Measurements from ENCODE around the gene ZBTB16. TPM values are rescaled to one million over a fixed set of nuclear protein-coding genes. Genes with fewer than 3 reads are reported as not detected.

Gene ZBTB16
- polyA plus RNA-seq, 1 donor (not counting 4 experiments of a cell fraction or from before 2014, with no cell fraction given) = 0.18 TPM

DNA sequence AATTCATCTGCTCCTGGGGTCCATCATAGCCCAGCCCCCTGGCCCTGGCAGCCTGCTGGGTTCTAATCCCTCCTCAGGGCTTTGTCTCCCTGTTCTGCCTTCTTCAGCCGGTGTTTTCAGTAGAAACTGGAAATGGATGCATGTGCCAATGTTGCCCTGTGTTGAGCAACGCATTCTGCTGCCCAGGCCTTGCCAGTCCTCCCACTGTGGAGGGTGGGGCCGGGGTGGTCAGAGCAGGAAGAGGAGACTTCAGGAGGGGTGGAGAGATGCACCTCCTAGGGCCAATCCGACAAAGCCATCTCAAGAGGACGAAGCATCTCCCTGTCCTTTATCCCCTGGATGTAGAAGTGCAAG lies 27.6 kb upstream of the ZBTB16 start:
- no peak overlapping the region for H3K27ac ChIP-seq (ENCODE audit: control insufficient read depth, insufficient read depth, low read length)
- H3K9me1 ChIP-seq (ENCODE audit: control insufficient read depth, extremely low read depth, insufficient read depth, low read length) = no peaks in the 10 kb centered on the region
- H3K9ac ChIP-seq (ENCODE audit: control insufficient read depth, extremely low read depth, insufficient read depth, low read length) = no peak overlapping the region
- dilution Hi-C loops (cut with MboI; ENCODE audit: extremely low pct_ligation_motif_present, low sequenced_read_pairs) = loop anchor here (25.0 kb wide), 1 partner anchor 230 kb away; no protein-coding TSS in a partner anchor
- no peak for TF ChIP-seq EZH2 (IDR thresholded peaks at IDR 0.05; ENCODE audit: low read length)
- TF ChIP-seq, protein P1, sequence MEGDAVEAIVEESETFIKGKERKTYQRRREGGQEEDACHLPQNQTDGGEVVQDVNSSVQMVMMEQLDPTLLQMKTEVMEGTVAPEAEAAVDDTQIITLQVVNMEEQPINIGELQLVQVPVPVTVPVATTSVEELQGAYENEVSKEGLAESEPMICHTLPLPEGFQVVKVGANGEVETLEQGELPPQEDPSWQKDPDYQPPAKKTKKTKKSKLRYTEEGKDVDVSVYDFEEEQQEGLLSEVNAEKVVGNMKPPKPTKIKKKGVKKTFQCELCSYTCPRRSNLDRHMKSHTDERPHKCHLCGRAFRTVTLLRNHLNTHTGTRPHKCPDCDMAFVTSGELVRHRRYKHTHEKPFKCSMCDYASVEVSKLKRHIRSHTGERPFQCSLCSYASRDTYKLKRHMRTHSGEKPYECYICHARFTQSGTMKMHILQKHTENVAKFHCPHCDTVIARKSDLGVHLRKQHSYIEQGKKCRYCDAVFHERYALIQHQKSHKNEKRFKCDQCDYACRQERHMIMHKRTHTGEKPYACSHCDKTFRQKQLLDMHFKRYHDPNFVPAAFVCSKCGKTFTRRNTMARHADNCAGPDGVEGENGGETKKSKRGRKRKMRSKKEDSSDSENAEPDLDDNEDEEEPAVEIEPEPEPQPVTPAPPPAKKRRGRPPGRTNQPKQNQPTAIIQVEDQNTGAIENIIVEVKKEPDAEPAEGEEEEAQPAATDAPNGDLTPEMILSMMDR (optimal IDR thresholded peaks at IDR 0.05 in 1 of 3, IDR thresholded peaks at IDR 0.05 in 1 of 3, conservative IDR thresholded peaks at IDR 0.05 in 1 of 3; ENCODE audit: extremely low read depth in 1 of 3, insufficient read depth in 2 of 3, low read length in 3 of 3) = no peak
- H3K4me3 ChIP-seq (ENCODE audit: control insufficient read depth in 2 of 3, extremely low read depth in 1 of 3, insufficient read depth in 2 of 3, low read depth in 1 of 3, low read length in 3 of 3) = no peak overlapping the region
- no peaks in the 10 kb centered on the region for H4K20me1 ChIP-seq (ENCODE audit: control insufficient read depth, extremely low read depth, insufficient read depth, low read length)
- H3K27me3 ChIP-seq (ENCODE audit: control insufficient read depth, extremely low read depth, insufficient read depth, low read length) = peaks cover 20% of the 10 kb centered on the region
- no peak for FAIRE-seq
- no peak overlapping the region for H2AFZ ChIP-seq (ENCODE audit: control insufficient read depth, low read length)
- H3K4me1 ChIP-seq (ENCODE audit: control insufficient read depth, extremely low read depth, insufficient read depth, low read length) = no peaks in the 10 kb centered on the region
- DNase-seq (ENCODE audit: low read depth, low spot score) = no peak
- no peaks in the 10 kb centered on the region for H3K9me3 ChIP-seq (ENCODE audit: control insufficient read depth, low read depth, low read length)
- H3K36me3 ChIP-seq (ENCODE audit: control insufficient read depth in 2 of 2, extremely low read depth in 1 of 2, insufficient read depth in 2 of 2, low read length in 2 of 2) = no peaks in the 10 kb centered on the region
- H3K4me2 ChIP-seq (ENCODE audit: control insufficient read depth, extremely low read depth, insufficient read depth, low read depth, low read length) = no peak overlapping the region
- no peaks in the 10 kb centered on the region for H3K79me2 ChIP-seq (ENCODE audit: control insufficient read depth, insufficient read depth, low read length)

DNA sequence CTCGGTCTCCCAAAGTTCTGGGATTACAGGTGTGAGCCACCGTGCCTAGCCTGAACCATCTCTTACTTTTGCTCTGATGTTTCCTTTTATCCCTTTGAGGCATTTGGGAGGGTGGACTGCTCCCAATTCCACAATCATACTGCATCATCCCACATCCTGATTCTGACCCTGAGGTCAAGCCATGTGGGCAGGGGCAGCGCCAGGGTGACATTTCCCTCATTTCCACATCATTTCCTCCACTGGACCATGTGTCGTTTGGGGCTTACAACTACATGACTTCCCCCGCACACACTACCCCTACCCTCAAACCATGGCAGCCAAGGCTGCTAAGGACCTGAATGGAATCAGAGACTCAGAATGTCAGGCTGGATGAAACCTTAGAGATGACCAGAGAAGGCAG lies 26.4 kb upstream of the ZBTB16 start:
- Histone ChIP-seq H3K4me2 (ENCODE audit: control insufficient read depth, extremely low read depth, insufficient read depth, low read depth, low read length) (no peak overlapping the region), H3K4me1 (ENCODE audit: control insufficient read depth, extremely low read depth, insufficient read depth, low read length) (no peaks in the 10 kb centered on the region), H3K79me2 (ENCODE audit: control insufficient read depth, insufficient read depth, low read length) (no peaks in the 10 kb centered on the region), H3K27me3 (ENCODE audit: control insufficient read depth, extremely low read depth, insufficient read depth, low read length) (peaks cover 25% of the 10 kb centered on the region), H3K9me1 (ENCODE audit: control insufficient read depth, extremely low read depth, insufficient read depth, low read length) (no peaks in the 10 kb centered on the region), H3K27ac (ENCODE audit: control insufficient read depth, insufficient read depth, low read length) (no peak overlapping the region), H4K20me1 (ENCODE audit: control insufficient read depth, extremely low read depth, insufficient read depth, low read length) (no peaks in the 10 kb centered on the region), H2AFZ (ENCODE audit: control insufficient read depth, low read length) (no peak overlapping the region), H3K4me3 (ENCODE audit: control insufficient read depth in 2 of 3, extremely low read depth in 1 of 3, insufficient read depth in 2 of 3, low read depth in 1 of 3, low read length in 3 of 3) (no peak overlapping the region), H3K36me3 (ENCODE audit: control insufficient read depth in 2 of 2, extremely low read depth in 1 of 2, insufficient read depth in 2 of 2, low read length in 2 of 2) (no peaks in the 10 kb centered on the region), H3K9me3 (ENCODE audit: control insufficient read depth, low read depth, low read length) (no peaks in the 10 kb centered on the region), H3K9ac (ENCODE audit: control insufficient read depth, extremely low read depth, insufficient read depth, low read length) (no peak overlapping the region)
- no peak for TF ChIP-seq EZH2 (IDR thresholded peaks at IDR 0.05; ENCODE audit: low read length)
- TF ChIP-seq, protein P1 (optimal IDR thresholded peaks at IDR 0.05 in 1 of 3, IDR thresholded peaks at IDR 0.05 in 1 of 3, conservative IDR thresholded peaks at IDR 0.05 in 1 of 3; ENCODE audit: extremely low read depth in 1 of 3, insufficient read depth in 2 of 3, low read length in 3 of 3) = no peak
- DNase-seq (ENCODE audit: low read depth, low spot score) (no peak), FAIRE-seq (no peak)
- dilution Hi-C loops (cut with MboI; ENCODE audit: extremely low pct_ligation_motif_present, low sequenced_read_pairs) = loop anchor here (25.0 kb wide), 1 partner anchor 229 kb away; no protein-coding TSS in a partner anchor
